ENCODE measurements around the gene FCN1.

DNA sequence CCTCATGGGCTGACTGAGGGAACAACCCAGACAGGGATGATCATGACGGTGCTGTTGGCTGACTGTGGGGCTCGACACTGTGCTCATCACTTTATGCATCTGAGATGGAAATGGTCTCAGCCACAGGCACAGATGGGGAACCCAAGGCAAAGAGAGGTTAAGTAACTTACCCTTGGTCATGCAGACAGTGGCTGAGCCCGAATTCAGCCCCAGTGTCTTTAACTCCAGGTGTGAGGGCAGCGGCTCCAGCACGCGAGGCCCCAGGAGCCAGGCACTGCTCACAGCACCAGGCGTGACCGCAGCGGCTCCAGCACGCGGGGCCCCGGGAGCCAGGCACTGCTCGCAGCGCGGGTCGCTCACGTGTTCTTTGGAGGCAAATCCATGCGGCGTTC, 45.3 kb upstream of the FCN1 start:
- TF ChIP-seq POLR2A (IDR thresholded peaks at IDR 0.05) (no peak), CTCF (IDR thresholded peaks at IDR 0.05 in 8 of 11, conservative IDR thresholded peaks at IDR 0.05 in 3 of 11) (no peak), POLR2AphosphoS5 (IDR thresholded peaks at IDR 0.05) (no peak)

All from spleen (tissue), 7 donors.